ENCODE results near the gene JKAMP. TPM values are rescaled to one million over a fixed set of nuclear protein-coding genes. Genes with fewer than 3 reads are reported as not detected.

Gene JKAMP
- total RNA-seq, 4 donors from 2014 or later = 35.7 to 76.6 (median 58.8) TPM

DNA sequence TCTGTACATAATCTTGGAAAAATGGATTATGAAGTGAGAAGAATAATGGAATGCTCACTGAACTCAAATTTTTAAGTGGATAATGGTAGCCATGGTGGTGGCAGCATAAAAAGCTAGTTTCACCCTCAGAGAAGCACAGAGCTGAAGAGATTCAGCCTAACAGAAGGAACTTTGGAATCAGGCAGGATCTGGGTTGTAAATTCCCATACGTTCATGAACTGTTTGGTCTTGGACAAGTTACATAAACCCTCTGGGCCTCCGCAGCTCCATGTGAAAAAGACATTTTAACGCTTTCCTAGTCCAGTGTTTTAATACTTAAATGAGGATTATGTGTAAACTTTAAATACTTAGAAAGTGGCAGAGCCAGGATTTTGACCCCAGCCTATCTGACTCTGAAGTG lies 26.6 kb downstream of the JKAMP start:
- DNase-seq (ENCODE audit: low spot score) (no peak), ATAC-seq (ENCODE audit: low FRiP score) (no peak)
- TF ChIP-seq, protein P1, sequence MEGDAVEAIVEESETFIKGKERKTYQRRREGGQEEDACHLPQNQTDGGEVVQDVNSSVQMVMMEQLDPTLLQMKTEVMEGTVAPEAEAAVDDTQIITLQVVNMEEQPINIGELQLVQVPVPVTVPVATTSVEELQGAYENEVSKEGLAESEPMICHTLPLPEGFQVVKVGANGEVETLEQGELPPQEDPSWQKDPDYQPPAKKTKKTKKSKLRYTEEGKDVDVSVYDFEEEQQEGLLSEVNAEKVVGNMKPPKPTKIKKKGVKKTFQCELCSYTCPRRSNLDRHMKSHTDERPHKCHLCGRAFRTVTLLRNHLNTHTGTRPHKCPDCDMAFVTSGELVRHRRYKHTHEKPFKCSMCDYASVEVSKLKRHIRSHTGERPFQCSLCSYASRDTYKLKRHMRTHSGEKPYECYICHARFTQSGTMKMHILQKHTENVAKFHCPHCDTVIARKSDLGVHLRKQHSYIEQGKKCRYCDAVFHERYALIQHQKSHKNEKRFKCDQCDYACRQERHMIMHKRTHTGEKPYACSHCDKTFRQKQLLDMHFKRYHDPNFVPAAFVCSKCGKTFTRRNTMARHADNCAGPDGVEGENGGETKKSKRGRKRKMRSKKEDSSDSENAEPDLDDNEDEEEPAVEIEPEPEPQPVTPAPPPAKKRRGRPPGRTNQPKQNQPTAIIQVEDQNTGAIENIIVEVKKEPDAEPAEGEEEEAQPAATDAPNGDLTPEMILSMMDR (IDR thresholded peaks at IDR 0.05) = no peak

DNA sequence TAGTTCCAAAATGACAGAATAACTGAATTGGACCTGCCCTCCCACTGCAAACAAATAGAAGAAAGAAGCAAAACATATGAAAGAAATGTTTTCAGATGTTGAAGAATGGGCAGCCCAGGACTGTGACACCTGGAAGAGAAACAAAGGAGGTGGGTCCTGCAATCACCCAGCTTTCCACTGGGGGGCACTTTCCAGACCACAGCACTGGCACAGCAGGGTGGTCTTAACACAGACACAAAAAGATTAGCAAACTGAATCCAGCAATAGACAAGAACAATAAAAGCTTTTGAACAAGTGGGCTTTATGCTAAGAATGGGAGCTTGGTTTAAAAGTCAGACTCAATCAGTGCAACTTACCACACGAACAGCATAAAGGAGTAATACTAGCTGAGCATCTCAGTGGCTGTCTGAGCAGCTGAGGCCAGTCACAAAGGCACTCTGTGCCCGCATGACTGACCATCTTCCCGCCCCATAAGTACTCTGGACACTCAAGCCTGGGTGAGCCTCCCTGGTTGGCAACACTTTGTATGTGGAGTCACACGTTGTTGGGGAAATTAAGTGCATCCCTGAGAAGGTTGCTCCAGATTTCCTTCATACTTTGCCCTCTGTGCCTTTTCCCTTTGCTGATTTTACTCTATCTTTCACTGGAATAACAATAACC lies 27.7 kb downstream of the JKAMP start:
- DNase-seq (ENCODE audit: low spot score) (no peak), ATAC-seq (ENCODE audit: low FRiP score) (no peak)
- TF ChIP-seq, protein P1 (IDR thresholded peaks at IDR 0.05) = no peak

DNA sequence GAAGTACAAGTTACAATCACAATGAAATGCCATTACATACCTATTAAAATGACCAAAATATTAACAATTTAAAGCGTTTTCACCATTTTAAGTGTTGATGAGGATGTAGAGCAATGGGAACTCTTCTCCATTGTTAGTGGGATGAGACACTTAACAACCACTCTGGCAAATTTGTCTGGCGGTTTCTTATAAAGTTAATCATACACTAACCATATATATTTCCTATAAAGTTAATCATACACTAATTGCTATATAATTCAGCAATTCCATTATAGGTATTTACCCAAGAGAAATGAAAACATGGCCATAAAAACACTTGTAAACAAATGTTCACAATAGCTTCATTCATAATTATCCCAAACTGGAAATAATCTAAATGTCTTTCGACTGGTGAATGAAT lies 35.9 kb downstream of the JKAMP start:
- DNase-seq (ENCODE audit: low spot score) (no peak), ATAC-seq (ENCODE audit: low FRiP score) (no peak)
- TF ChIP-seq, protein P1 (IDR thresholded peaks at IDR 0.05) = no peak

DNA sequence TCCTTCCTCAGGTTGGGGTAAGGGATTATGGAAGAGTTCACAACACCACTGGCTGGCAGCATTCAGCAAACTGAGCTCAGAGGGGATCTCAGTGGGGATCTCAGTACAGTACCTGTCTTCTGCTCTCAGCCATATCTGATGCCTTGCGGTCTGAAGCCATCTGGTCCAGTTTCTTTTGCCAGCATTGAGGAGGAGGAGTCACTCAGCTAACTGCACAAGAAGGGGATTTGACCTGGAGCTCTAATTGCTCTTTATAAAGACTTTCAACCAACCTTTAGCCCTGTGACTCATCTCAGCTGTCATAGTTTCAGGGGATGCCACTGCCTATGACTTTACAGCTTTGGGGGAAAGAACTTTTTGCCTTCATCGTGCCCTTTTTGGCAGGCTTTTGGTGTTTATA lies 44.9 kb downstream of the JKAMP start:
- DNase-seq (ENCODE audit: low spot score) = no peak
- TF ChIP-seq, protein P1 (IDR thresholded peaks at IDR 0.05) = no peak
- no peak for ATAC-seq (ENCODE audit: low FRiP score)

DNA sequence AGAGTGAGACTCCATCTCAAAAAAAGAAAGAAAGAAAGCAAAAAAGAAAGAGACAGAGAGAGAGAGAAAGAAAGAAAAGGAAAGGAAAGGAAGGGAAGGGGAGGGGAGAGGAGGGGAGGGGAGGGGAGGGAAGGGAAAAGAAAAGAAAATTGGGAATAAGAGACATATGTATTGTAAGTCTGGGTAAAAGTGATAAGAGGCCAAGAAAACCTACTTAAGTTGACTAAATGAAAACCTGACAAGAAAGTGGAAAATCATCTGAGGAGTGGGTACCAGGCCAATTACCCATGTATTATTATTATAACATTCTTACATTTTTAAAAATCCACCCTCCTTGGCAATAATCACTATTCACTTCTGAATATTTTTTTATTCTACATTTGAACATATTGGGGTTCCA lies 46.0 kb downstream of the JKAMP start:
- DNase-seq (ENCODE audit: low spot score) (no peak), ATAC-seq (ENCODE audit: low FRiP score) (no peak)
- TF ChIP-seq, protein P1 (IDR thresholded peaks at IDR 0.05) = no peak

DNA sequence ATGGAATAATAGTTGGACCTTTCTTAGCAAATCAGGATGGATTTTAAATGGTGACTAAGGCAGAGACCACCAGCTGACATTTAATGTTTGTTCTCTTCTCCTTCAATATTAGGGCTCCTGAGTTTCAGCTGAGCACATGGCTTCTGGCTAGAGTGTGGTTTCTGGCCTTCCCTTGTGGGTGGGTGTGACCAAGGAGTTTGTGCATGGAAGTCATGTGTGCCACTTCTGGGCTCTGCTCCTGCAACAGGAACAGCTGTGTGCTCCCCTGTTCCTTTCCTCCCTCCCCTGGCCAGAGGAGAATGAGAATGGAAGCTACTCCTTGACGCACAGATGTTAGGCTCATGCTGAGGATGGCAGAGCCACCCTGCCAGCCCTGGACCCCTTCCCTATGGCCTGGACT lies 48.1 kb downstream of the JKAMP start:
- TF ChIP-seq, protein P1 (IDR thresholded peaks at IDR 0.05) = no peak
- no peak for ATAC-seq (ENCODE audit: low FRiP score)
- DNase-seq (ENCODE audit: low spot score) = no peak

DNA sequence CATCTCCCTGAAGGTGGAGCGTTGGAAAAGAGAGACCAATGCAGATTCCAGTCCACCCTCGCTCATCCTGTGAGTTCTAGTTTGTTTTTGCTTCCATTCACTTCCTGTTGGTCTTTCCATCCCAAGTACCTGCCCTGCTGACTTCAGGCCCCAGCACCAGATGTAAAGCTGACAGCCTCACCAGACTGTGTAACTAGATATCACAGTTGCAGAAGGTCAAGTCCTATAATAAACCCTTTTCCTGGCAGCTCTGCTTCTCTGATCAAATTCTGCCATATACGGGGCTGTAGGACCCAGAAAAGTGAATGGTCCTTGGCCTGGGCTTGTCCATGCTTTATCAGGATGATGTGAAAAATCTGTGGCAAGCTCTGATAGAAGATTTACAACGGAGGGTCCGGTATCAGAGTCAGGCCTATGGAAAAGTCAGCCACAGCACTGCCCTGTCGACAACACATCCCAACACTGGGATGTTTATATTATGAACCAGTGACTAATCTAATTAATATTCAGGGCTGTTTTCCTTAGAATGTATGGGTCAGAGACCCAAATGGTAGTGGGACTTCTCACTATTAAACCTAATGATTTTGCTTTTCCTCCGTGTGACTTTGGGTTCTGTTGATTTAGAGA lies 50.2 kb downstream of the JKAMP start:
- DNase-seq (ENCODE audit: low spot score) = no peak
- TF ChIP-seq, protein P1 (IDR thresholded peaks at IDR 0.05) = no peak
- ATAC-seq (ENCODE audit: low FRiP score) = no peak

All from omental fat pad (tissue), 4 donors.